Suppressor macrophage treated with lipopolysaccharide for 4 hours (primary cell): ENCODE data around the gene CASK.
"Not testable (repeated sequence)": the region's sequence is repeated elsewhere in the genome, so short reads cannot be mapped to it uniquely, and the experiment has no call there.

Source experiments
- DNase-seq: peaks from one replicate; pipeline ENCODE4 v3.0.0-alpha.2; 2020

CASK gene

GRCh38 chrX:41728125-41728524, 195.2 kb downstream of the CASK start:
- no peak for DNase-seq

- DNase-seq: peak; percentile 58
Observed at GRCh38 chrX:41723826-41724225, 199.5 kb downstream of the CASK start, which contains the start of gene GPR82. Gene GPR82, plus strand, starts transcription at chrX:41724181. Its CDS starts 2,846 bp downstream, at chrX:41727027.

- DNase-seq: peak; percentile 38
Observed at GRCh38 chrX:41722816-41723618, 200.3 kb downstream of the CASK start.

GRCh38 chrX:41722214-41722613, 201.1 kb downstream of the CASK start:
- DNase-seq: no peak

GRCh38 chrX:41721590-41721989, 201.8 kb downstream of the CASK start:
- DNase-seq: no peak

- DNase-seq: no peak
Observed at GRCh38 chrX:41720125-41720779, 203.1 kb downstream of the CASK start.

- DNase-seq: not testable (repeated sequence)
Observed at GRCh38 chrX:41719610-41720009, 203.7 kb downstream of the CASK start.

GRCh38 chrX:41718481-41719235, 204.7 kb downstream of the CASK start:
- no peak for DNase-seq

- DNase-seq: no peak
Observed at GRCh38 chrX:41716767-41717473, 206.4 kb downstream of the CASK start.

GRCh38 chrX:41716222-41716621, 207.1 kb downstream of the CASK start:
- no peak for DNase-seq

GRCh38 chrX:41711021-41711667, 212.2 kb downstream of the CASK start:
- no peak for DNase-seq

- no peak for DNase-seq
Observed at GRCh38 chrX:41708486-41708885, 214.9 kb downstream of the CASK start.

- DNase-seq: no peak
Observed at GRCh38 chrX:41707218-41707617, 216.1 kb downstream of the CASK start.

- DNase-seq: peak; percentile 73
Observed at GRCh38 chrX:41705680-41706374, 217.5 kb downstream of the CASK start.

- DNase-seq: no peak
Observed at GRCh38 chrX:41705042-41705441, 218.3 kb downstream of the CASK start.

- DNase-seq: no peak
Observed at GRCh38 chrX:41703574-41704029, 219.8 kb downstream of the CASK start.

- peak; percentile 24 for DNase-seq
Observed at GRCh38 chrX:41695426-41695825, 227.9 kb downstream of the CASK start.

- no peak for DNase-seq
Observed at GRCh38 chrX:41693024-41693423, 230.3 kb downstream of the CASK start.

GRCh38 chrX:41692162-41692749, 231.1 kb downstream of the CASK start:
- no peak for DNase-seq

GRCh38 chrX:41689711-41690110, 233.6 kb downstream of the CASK start:
- DNase-seq: no peak

- DNase-seq: peak; percentile 38
Observed at GRCh38 chrX:41688835-41689234, 234.5 kb downstream of the CASK start, which contains the start of gene GPR34. Gene GPR34, plus strand, starts transcription at chrX:41688973. Its CDS starts 6,661 bp downstream, at chrX:41695634.
